SU-DHL-6 (cell line): ENCODE results near the gene RYR2.

Experiments
- H2AFZ ChIP-seq: fragments of 200-600 bp; sonication (generic); 2 replicates; pipeline ENCODE4 v1.6.1; 2014; ENCODE audit warnings: low read depth, mild to moderate bottlenecking, moderate library complexity, mixed read lengths, antibody characterized with exemption, low read length; ENCODE audit not compliant: severe bottlenecking
- H3F3A ChIP-seq: fragments of 200-600 bp; shearing (Covaris generic); 2 replicates; pipeline ENCODE4 v1.6.0; 2016; ENCODE audit warnings: antibody characterized with exemption, mild to moderate bottlenecking; ENCODE audit not compliant: insufficient read depth
- H3K27ac ChIP-seq: fragments of 200-600 bp; sonication (generic); 2 replicates; pipeline ENCODE4 v1.5.1; 2016; ENCODE audit warnings: low read depth, mild to moderate bottlenecking, low read length, moderate library complexity, mixed read lengths
- H3K27me3 ChIP-seq: fragments of 200-600 bp; sonication (generic), shearing (Covaris generic); 2 replicates; pipeline ENCODE4 v1.6.0; 2014; ENCODE audit warnings: mild to moderate bottlenecking, low read length
- H3K36me3 ChIP-seq: fragments of 200-600 bp; sonication (generic); 2 replicates; pipeline ENCODE4 v1.6.1; 2014; ENCODE audit warnings: mild to moderate bottlenecking, low read length, mixed read lengths
- H3K4me2 ChIP-seq: fragments of 300-600, 200-600 bp; shearing (Covaris generic), sonication (generic); 2 replicates; pipeline ENCODE4 v1.6.0; 2014; ENCODE audit warnings: low read length, low read depth, mild to moderate bottlenecking; ENCODE audit not compliant: poor library complexity, severe bottlenecking
- H3K4me3 ChIP-seq: fragments of 200-600 bp; sonication (generic); 2 replicates; pipeline ENCODE4 v1.5.1; 2014; ENCODE audit warnings: antibody characterized with exemption, low read length, mild to moderate bottlenecking, mixed read lengths; ENCODE audit not compliant: insufficient read depth, poor library complexity, severe bottlenecking
- H3K79me2 ChIP-seq: fragments of 200-600 bp; sonication (generic); 2 replicates; pipeline ENCODE4 v1.6.1; 2014; ENCODE audit warnings: mild to moderate bottlenecking, low read length, moderate library complexity; ENCODE audit not compliant: insufficient read depth
- H3K9ac ChIP-seq: fragments of 200-600 bp; sonication (generic); 2 replicates; pipeline ENCODE4 v1.7.0; 2014; ENCODE audit warnings: mild to moderate bottlenecking, low read length
- H3K9me2 ChIP-seq: fragments of 200-600 bp; sonication (generic); replicated peaks from 2 replicates; pipeline ENCODE4 v1.6.1; 2014; ENCODE audit warnings: low read length; ENCODE audit not compliant: insufficient read depth
- H3K9me3 ChIP-seq: fragments of 200-600 bp; sonication (generic); 2 replicates; pipeline ENCODE4 v1.6.1; 2014; ENCODE audit warnings: low read length, mixed read lengths; ENCODE audit not compliant: insufficient read depth
- H4K20me1 ChIP-seq: fragments of 200-600 bp; sonication (generic); 2 replicates; pipeline ENCODE4 v1.6.1; 2014; ENCODE audit warnings: low read depth, mild to moderate bottlenecking, antibody characterized with exemption, low read length, moderate library complexity, mixed read lengths
- EZH2phosphoT487 ChIP-seq: fragments of 200-600 bp; sonication (generic), shearing (Covaris generic); conservative IDR thresholded peaks from 2 replicates; pipeline ENCODE4 v1.6.1; 2018; ENCODE audit warnings: mild to moderate bottlenecking, antibody characterized with exemption, low read length, moderate library complexity, mixed read lengths
- TF ChIP-seq, protein P1 (sequence below): fragments of 200-600 bp; sonication (generic); IDR thresholded peaks from one replicate; pipeline ENCODE4 v1.5.1; 2017; ENCODE audit warnings: antibody characterized with exemption, mild to moderate bottlenecking, low read length, moderate library complexity; ENCODE audit not compliant: insufficient read depth, poor library complexity, severe bottlenecking

RYR2 gene

DNA sequence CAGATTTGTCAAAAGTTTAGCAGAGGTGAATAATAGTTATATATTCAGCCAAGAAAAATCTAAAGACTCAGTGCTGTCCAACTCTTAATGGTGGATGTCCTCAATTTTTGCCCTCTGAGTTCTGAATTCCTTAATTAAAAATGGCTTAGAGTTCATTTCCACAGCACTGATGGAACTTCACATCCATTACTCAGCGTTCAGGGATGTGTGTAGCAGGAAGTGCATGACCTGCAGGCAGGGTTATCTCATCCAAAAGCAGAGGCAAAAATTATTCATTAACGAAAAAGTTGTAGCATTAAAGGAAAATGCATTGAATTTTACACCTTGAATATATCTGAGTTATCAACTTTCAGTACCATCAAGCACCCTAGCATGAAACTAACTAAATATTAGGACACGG lies 752.1 kb downstream of the RYR2 start:
- Histone ChIP-seq H3K4me3 (no peak overlapping the region), H3K9ac (no peak overlapping the region), H3K36me3 (no peaks in the 10 kb centered on the region), H2AFZ (no peak overlapping the region), H3K9me2 (no peaks in the 10 kb centered on the region), H3K4me2 (no peak overlapping the region), H3K9me3 (no peaks in the 10 kb centered on the region), H3K27ac (no peak overlapping the region), H3K27me3 (no peaks in the 10 kb centered on the region), H3K79me2 (no peaks in the 10 kb centered on the region), H3F3A (no peaks in the 10 kb centered on the region), H4K20me1 (no peaks in the 10 kb centered on the region)
- no peak for TF ChIP-seq EZH2phosphoT487
- TF ChIP-seq, protein P1, sequence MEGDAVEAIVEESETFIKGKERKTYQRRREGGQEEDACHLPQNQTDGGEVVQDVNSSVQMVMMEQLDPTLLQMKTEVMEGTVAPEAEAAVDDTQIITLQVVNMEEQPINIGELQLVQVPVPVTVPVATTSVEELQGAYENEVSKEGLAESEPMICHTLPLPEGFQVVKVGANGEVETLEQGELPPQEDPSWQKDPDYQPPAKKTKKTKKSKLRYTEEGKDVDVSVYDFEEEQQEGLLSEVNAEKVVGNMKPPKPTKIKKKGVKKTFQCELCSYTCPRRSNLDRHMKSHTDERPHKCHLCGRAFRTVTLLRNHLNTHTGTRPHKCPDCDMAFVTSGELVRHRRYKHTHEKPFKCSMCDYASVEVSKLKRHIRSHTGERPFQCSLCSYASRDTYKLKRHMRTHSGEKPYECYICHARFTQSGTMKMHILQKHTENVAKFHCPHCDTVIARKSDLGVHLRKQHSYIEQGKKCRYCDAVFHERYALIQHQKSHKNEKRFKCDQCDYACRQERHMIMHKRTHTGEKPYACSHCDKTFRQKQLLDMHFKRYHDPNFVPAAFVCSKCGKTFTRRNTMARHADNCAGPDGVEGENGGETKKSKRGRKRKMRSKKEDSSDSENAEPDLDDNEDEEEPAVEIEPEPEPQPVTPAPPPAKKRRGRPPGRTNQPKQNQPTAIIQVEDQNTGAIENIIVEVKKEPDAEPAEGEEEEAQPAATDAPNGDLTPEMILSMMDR, result no peak

DNA sequence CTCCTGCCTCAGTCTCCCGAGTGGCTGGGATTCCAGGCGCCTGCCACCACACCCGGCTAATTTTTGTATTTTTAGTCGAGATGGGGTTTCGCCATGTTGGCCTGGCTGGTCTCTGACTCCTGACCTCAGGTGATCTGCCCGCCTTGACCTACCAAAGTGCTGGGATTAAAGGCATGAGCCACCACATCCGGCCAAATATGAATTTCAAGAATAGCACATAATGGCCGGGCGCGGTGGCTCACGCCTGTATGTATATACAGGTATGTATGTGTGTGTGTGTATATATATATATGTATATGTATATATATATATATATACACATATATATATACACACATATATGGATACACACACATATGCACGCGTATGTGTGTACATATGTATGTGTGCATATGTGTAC lies 753.6 kb downstream of the RYR2 start:
- Histone ChIP-seq H3K27me3 (no peaks in the 10 kb centered on the region), H3K4me3 (no peak overlapping the region), H3K9ac (no peak overlapping the region), H3K4me2 (no peak overlapping the region), H3K36me3 (no peaks in the 10 kb centered on the region), H3K79me2 (no peaks in the 10 kb centered on the region), H2AFZ (no peak overlapping the region), H3K27ac (no peak overlapping the region), H3K9me2 (no peaks in the 10 kb centered on the region), H4K20me1 (no peaks in the 10 kb centered on the region), H3K9me3 (no peaks in the 10 kb centered on the region), H3F3A (no peaks in the 10 kb centered on the region)
- TF ChIP-seq EZH2phosphoT487, result no peak
- TF ChIP-seq, protein P1, result no peak

DNA sequence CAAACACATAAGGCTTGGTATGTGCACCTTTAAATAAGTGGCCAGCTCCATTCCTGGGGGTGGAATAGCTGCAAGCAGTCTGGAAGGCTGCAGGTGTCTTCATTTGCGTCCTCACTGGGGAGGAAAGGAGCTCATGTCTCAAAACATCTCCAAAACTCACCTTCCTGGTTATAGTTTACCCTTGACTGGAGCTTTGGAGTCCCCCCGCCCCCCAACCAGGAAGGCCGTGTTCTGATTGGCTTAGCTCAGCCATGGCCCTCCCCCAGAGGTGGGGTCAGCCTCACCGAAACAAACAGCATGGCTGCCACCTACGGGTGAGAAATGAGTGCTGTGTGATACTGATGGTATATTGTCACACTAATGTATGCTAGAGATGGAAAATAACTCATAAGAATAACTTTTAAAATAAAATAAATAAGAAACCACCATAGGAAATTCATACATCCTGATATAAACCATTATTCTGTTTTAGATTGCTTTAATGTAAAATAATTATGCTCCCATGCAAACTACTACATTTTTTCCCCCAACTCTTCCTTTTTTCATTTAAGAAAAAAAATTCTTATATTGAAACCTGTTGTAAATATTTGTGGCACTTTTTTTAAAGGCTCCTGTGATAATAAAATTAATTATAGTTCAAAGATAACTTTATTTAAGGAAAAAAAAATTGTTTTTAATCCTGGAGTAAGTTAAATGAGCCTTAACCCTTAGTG lies 757.9 kb downstream of the RYR2 start:
- H3K4me3 ChIP-seq, result no peak overlapping the region
- no peaks in the 10 kb centered on the region for H3K79me2 ChIP-seq
- H2AFZ ChIP-seq, result peak overlapping the region; percentile 54
- H4K20me1 ChIP-seq, result no peaks in the 10 kb centered on the region
- H3K9me2 ChIP-seq, result no peaks in the 10 kb centered on the region
- H3K27ac ChIP-seq, result no peak overlapping the region
- H3K9me3 ChIP-seq, result no peaks in the 10 kb centered on the region
- H3K36me3 ChIP-seq, result no peaks in the 10 kb centered on the region
- no peak overlapping the region for H3K9ac ChIP-seq
- no peaks in the 10 kb centered on the region for H3F3A ChIP-seq
- TF ChIP-seq, protein P1, result peak; percentile 20
- no peak for TF ChIP-seq EZH2phosphoT487
- H3K27me3 ChIP-seq, result no peaks in the 10 kb centered on the region
- H3K4me2 ChIP-seq, result peak overlapping the region; percentile 21
